GM19043 (cell line): ENCODE data around the gene PNPLA2.

ENCODE experiments used
- ATAC-seq: cut with Tn5 transposase; IDR thresholded peaks from one replicate; pipeline ENCODE4 v1.9.1; 2021; ENCODE audit warnings: low read depth; ENCODE audit not compliant: unreplicated experiment

Gene PNPLA2

DNA sequence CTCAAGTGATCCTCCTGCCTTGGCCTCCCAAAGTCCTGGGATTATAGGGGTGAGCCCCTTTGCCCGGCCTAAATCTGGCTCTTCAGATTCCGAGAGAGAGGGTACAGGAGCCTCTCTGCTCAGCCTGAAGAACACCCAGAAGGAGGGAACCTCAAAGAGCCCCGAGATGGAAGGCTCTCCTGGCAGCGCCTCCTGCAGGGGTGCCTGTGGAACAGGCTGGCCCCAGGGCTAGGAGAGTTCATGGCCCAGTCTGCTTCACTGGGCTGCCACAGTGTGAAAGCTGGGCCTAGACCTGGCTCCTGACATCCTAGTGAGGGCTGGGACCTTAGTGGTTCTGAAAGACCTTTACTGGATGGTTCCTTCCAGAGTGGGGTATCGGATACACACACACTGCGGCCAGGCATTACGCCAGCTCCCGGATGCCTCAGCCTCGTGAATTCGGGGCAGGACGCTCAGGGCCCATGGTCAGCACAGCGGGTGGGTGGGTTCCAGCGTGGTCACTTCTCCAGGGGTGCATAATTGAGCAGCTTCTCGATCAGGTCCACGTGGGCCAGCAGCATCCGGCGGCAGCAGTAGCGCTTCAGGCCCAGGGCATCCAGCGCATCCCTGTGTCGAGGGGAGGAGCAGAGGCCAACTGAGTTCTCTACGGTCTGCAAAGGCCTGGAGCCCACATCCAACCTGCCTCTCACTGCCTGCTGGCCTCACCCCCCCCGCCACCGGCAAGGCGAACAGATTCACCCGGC lies 21.3 kb downstream of the PNPLA2 start:
- no peak for ATAC-seq

DNA sequence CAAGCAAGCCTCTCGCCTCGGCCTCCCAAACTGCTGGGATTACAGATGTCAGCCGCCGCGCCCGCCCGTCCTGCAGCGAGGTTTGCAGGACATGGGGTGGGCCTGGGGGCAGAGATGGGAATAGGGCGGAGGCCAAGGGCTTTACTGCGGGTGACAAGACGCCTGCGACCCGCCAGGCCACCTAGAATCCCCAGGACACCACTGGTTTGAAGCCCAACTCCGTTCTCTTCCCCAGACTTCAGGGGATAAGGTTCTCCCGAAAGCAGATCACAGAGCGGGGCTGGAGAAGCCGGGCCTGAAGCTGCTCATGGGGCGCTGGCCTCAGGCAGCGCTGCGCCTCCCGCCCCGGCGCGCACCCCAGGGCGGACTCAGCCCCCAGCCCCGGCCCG lies 23.3 kb downstream of the PNPLA2 start:
- ATAC-seq: peak; percentile 16

DNA sequence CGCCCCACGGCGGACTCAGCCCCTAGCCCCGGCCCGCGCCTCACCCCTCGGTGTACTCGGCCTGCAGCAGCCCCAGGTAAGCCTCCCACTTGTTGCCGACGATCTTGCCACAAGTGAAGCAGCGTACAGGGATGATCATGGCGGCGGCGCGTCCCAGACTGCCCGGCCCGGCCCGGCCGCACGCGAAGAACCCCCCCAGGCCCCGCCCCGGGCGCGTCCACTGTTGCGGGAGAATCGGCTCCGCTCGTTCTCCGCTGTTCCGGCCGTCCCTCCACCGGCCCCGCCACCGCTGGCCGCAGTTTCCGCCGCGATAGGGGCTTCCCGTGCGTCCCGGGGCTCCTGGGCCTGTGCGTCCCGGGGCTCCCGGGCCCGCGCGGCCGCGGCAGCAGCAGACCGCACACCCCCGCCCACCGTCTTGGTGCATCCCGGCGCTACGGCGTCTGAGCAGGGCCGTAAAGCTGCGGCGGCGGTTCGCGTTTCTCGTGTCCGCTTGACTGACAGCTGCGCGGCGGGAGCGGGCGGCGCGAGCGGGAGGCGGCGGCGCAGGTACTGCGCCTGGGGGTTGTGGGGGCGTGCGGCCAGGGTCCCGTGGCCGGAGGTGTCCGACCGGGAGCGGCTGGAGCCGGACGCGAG lies 23.8 kb downstream of the PNPLA2 start, which contains the start of the genes POLR2L and TSPAN4:
POLR2L (minus strand) TSS at position 160 of the 633 bp plus-strand sequence; CDS start at position 139, 21 bp downstream.
TSPAN4 (plus strand) TSS at position 483 of the 633 bp plus-strand sequence. CDS start 7,453 bp downstream, outside the sequence.
- peak; percentile 60 for ATAC-seq

DNA sequence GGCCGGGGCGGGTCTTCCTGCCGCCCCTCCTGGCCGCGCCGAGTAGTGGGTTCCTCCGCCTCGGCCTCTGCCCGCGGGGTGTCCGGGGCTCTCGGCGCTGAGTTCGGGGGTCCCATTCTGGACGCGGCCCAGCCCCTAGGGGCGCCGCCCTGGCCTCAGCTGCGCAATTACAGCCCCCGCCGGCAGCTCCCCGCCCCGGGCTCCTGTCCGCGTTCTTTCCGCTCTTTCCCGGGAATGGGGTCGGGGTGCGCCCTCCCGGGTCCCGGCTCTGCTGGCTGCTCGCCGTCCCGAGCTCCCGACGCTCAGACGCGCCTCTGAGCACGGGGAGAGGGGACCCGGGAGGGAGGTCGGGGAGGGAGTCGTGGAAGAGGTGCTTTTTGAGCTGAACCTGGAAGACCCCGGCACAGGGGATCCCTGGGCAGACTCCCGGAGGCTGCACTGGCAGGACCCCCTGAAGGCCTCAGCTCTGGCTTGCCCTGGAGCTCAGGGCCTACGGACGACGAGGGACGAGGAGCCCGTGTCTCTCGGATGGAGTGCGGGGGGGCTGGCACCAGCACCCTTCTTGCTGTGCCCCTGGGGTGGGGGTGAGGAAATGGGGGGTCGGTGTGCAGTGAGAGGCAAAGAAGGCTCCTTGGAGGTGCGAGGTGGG lies 24.5 kb downstream of the PNPLA2 start:
- ATAC-seq: no peak

DNA sequence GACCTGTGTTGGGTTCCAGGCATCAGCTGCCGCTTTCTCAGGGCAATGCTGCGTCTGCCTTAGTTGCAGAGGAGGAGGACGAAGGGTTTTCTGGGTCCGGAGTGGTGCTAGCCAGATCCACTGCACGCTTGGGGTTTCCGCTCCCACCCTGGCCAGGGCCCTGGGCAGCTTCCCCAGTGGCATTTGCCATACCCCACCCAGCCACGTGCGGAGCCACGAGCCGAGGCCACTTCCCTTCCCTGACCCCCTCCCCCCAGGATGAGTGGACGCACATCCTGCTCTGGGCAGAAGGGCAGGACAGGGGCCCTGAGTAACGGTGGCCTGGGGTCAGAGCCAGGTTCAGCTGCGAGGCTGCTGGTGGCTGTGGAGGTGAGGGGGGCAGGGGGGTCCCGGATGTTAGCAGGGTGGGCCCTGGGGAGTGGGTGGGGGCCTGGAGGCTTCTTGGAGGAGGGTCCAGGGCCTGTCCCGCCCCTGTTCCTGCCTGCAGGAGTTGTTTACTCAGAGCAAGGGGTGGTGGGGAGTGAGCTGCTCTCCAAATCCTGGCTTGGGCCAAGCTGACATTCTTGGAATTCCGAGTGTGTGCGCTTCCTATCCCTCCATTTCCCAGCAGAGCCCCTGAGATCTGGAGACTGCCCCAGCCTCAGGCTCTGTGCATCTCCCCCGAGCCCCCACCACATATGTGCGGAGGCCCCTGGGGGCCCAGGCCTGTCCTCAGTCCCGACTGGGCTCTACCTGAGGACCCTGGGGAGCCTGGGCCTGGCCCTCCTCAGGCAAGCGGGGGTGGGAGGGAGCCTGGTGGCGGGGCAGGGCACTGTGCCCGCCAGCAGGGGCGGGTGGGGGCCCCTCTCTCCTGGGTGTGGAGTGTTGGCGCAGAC lies 25.3 kb downstream of the PNPLA2 start:
- no peak for ATAC-seq

DNA sequence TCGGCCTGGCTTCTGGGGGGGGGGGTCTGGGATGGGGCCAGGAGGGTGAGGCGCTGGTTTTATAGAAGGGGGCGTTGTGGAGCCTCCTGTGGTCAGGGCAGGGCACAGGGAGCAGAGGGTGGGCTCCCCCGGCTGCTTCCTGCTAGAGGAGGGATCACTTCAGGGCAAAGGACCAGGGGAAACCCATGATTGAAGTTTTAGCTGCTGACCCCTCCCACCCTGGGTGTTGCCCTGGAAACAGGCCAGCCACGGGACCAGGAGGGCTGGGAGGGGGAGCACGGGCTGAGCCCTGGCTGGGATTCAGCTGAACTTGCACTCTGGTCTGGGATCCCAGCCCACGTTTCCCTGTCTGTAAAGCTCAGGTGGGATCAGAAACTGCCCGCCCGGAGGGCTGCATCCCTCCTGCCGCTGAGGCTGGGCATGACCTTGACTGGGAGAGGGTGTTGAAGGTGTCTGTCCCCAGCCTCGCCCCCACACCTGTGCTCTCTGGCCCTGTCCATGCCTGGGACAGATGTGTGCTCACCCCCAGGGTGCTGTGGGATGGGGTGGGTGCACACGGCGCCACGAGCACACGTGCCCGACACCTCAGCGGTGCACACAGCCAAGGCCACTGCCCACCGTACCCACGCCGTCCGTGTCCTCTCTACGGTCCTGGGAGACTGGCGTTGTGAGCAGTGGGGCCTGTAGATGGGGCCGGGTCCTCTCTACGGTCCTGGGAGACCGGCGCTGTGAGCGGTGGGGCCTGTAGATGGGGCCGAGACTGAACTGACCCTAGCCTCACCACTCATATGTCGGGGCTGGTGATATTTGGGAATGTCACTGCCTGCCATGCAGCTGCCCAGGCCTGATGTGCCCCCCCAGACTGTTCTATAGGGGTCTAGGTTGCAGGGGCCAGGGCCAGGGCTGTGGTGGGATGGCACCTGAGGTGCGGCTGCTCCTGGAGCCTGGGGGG lies 26.3 kb downstream of the PNPLA2 start:
- no peak for ATAC-seq

DNA sequence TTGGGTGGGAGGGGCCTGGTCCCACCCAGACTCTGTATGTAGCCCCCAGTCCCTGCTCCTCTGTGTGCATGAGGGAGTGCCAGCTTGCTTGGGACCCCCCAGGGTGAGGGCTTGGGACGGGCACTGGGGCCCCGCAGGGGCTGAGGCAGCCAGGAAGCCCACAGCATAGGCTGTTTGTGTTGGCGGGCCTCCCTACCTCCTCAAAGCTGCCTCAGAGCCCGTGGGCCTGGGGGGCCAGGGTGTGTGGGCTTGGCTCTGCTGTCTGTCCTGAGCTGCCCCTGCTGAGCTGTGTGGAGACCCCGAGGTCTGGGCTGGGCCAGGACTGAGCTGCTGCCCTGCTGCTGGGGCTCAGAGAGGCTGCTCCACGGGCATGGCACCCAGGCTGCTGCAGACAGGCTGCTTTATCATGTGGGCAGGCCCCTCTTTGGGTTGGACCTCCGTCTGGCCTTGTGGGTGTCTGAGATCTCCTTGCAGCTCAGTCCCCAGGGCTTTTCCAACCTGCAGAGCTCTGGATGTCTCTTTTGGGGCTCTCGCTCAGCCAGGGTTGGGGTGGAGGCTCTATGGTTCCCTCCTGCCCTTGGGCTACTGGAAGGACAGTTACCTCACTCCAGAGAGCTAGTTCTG lies 27.3 kb downstream of the PNPLA2 start:
- no peak for ATAC-seq

DNA sequence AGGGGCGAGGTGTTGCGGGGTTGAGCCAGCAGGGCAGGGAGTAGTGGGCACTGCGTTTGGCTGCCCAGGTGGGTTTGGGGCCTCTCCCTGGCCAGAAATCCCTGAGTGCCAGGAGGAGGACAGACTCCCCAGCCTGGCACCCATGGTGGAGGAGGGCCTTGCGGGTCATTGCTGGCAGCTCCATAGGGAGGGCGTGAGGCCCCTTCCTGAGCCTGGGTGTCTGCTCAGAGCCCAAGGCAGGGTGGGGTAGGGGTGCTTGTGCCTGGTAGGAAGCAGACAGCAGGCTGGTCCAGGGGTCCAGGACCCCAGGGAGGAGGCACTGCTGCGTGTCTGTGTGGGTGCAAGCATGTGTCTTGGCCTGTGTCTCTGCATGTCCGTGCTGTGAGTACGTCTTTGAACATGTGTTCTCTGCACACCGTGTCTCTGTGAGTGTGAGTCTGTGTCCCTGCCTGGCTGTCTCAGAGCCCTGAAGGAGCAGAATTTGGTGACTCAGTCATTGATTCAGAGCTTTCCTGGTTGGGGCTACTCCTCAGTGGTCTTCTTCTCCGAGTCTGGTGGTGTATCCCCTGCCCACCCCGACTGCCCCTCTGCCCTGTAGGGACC lies 27.9 kb downstream of the PNPLA2 start:
- no peak for ATAC-seq

DNA sequence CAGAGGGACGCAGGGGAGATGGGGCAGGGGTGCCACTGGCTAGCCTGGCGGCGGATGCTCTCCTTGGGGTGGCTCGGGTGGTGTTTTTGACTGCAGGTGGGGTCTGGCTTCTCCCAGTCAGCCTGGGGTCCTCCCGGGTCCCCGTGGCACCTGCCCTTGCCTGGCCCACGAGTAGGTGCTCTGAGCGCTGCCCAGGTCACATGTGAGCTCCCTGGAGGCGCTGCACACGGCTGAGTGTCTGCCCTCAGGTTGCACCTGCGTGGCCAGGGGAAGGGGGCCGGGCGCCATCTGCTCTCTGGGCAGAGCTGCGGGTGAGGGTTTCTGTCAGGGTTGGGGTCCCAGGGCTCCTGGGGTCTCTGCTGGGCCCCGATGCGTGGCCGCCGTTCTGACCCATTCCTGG lies 29.2 kb downstream of the PNPLA2 start:
- no peak for ATAC-seq

DNA sequence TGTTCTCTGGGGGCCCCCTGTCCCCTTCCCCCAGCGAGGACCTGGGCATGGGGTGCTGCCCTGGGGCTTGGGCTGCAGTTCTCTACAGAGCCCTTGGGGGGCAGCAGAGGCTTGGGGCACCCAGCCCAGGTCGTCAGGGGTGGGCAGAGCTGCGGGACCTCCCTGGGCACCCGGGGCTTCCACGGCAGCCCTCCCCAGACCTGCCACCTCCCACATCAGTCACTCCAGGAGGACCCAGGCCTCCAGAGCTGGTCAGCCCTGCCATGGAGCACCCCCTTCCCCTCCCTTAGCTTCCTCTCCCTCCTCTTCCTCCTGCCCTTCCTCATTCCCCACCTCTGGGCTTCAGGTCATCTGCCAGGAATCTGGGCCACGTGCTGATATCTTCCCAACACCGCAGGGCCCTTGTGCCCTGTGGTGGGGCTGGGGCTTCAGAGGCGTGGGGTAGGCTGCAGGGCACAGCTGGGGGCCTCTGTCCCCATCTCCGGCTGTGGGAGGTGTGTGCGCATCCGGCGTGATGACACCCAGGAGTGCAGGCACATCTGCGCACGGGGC lies 29.7 kb downstream of the PNPLA2 start:
- ATAC-seq: no peak

DNA sequence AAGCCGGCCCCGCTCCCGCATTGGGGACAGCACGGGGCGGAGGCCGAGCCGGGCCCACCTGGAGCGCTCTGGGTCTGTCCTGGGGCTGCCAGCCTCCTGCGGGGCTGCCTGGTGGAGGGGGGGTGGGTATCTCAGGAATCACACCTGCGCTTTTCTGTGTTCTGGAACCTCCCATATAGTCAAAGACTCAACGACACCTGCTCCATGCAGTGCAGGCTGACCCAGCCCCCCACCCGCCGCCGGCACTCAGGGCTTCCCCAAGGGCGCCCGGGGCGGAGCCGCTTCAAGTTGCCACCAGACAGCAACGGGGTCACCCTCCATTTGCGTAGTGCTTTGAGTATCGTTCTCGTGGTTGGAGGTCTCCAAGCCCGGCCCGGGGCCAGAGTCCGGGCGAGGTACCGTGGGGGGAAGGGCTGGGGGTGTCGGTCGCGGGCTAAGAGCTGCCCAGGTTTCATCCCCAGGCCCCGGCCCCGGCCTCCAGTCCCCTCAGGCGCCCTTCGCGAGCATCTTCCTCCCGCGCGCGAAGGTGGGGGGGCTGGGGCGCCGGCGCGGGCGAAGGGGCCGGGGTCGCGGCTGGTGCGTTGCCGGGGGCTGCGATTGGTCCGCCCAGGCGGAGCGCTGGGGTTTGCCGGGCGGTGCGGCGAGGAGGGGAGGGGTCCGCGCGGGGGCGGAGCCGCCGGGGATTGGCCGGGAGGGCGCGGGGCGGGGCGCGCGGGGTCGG lies 30.6 kb downstream of the PNPLA2 start:
- no peak for ATAC-seq

DNA sequence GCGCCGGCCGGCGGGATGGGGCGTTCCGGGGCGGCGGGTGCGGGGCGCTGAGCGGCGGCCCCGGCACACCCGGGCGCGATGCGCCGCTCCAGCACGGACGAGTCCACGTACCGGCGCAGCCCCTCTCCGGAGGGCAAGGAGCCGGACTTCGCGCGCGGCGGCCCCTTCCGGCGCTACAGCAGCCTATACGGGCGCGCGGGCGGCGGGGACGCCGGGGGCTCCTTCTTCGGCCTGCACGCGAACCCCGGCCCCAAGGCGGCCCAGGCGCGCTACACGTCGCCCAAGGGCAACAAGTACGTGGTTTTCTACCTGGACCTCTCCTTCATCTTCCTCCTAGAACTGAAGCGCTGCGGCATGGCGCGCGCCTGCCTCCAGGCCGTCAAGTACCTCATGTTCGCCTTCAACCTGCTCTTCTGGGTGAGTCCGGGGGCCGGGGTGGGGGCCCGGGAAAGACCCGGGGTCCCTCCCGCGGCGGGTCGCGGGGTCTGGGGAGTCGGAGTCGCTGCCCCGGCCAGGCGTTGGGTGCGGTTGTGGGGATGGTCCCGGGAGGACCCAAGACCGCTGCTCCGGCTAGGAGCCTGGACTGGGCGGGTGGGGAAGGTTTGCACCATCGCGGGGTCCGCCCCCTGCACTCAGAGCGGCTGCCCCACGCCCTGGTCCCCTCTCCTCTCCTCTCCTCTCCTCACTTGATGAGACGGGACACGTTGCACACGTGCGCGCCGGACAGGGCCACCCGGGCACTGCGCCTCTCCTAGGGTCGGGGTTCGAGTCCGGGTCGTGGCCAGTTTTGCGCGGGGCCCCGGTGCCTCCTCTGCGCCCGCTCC lies 31.4 kb downstream of the PNPLA2 start:
- no peak for ATAC-seq

DNA sequence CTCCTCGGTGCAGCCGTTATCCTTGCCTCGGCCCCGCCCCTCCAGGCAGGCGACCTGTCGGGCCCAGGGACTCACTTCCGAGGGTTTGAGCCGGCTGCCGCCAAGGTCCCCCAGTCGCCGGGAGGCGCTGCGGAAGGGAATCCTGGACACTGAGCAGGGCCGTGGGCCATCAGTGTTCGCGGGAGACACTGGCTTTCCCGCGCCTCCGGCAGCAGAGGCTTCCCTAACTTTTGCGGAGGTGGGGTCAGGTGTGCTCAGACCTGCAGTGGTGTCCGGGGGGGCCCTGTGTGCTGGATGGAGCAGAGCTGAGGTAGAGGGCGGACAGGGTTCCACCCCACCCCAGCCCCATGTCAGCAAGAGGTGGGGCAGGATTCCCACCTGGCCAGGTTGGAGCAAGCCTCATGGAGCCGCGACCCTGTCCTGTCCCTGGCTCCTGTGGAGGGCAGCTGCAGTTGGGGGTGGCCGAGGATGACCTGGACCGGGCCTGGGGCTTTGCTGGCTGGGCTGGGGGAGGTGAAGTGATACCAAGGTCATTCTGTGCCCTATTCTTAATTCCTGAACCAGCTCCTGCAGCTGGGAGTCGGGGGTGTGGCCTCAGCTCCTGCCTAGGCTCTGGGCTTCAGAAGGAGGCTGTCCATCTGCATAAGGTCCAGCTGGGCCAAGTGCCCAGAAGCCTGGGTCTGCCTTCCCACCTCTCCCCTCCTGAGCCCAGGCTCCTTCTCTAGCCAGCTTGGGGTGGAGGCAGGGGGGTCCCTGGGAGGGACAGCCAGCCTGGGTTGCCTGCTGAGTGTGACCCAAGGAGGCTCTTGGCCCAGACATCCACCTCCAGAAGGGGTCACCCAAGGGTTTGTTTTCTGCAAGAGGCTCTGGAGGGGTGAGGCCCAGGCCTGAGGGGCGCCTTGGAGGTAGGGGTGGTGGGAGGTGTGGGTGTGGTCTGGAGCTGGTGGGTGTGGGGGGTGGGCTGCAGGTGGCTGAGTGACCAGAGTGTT lies 32.4 kb downstream of the PNPLA2 start:
- no peak for ATAC-seq

DNA sequence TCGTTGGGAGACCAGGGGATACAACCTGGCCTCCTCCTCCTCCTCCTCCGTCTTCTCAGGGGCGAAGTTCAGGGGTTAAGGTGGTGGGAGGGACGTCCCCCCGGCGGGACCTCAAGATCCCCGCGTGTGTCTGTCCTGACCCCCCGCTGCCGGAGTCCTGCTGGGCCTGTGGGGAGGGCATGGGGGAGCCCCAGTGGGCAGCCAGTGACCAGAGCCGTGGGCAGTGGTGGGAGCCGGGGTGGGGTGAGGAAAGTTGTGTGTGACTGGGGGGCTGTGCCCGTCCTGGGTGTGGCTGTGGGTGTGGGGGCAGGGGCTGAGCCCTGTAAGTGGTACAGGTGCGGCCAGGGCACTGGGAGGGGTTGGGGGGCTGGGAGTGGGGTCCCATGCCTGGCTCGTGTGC lies 34.0 kb downstream of the PNPLA2 start:
- ATAC-seq: no peak

DNA sequence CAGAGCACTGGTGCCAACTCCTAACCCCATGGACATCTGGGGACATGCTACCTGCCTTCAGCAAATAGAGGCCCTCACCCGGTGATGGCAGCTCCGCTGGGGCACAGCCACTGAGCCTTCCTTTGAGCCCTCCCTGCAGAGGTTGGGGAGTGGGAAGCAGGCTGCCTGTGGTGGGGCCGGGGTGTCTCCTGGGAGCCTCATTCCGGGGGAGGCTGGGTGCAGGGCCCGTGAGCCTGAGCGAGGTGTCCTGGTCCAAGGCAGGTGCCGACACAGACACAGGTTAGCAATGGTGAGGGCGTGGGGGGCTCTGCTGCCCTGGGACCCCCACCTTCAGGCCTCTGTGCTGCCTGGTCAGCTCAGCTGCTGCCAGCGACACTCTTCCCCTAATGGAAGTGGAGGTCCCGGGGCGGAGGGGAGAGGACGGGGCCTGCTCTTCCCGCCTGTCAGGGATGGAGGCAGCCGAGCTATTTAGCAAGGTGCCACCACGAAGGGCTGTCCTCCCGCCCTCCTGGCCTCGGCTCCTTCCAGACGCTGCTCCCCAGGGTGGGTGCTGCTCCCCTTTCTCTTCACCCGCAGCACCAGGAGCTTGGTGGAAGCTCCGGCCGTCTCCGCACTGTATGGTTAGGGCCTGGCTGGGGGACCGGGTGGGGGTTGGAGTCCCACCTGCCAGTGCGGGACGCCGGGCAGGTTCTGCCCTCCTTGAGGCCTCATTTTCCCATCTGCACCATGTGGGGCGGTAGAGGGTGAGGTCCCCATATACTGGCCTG lies 35.2 kb downstream of the PNPLA2 start:
- no peak for ATAC-seq
